ENCODE data around the gene KRT81.

KRT81 gene

DNA sequence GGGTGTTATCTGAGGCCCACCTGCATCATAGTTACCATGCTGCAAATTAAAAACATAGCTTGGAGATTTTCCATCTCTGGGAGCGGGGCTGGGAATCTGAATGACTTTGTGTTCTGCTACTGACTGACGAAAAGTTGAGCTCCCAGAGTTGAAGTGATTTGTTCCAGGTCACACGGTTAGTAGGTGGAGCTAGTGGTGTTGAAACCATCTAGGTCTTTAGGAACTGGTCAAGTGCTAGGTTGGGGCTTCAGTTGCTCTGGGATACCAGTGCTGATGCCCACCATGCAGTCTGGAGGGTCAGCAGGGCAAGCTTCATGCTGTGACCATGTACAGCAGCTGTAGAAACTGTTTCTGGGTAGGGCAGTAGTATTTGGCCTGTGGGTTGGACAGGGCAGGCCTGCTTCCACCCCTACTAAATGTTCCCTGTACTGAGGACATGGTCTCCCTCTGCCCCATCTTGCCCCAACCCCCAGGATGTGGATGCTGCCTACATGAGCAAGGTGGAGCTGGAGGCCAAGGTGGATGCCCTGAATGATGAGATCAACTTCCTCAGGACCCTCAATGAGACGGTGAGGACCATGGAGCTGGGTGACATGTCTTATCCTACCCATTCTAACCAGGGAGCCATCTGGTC is 53.0 kb downstream of the KRT81 start:
- DNase-seq: no peak

GRCh38 chr12:52236386-52237050 is 54.8 kb downstream of the KRT81 start:
- no peak for DNase-seq
